GM12865 (cell line): ENCODE measurements around the gene ARIH2.
"Not testable (repeated sequence)": the region's sequence is repeated elsewhere in the genome, so short reads cannot be mapped to it uniquely, and the experiment has no call there.

Experiments used
- DNase-seq: peaks from one replicate; pipeline ENCODE4 v3.0.0; 2010; ENCODE audit warnings: low read depth
- H3K4me3 ChIP-seq: 2 replicates; pipeline ENCODE4 v1.5.1; 2011; ENCODE audit warnings: mild to moderate bottlenecking, low read depth, low read length, control low read depth
- TF ChIP-seq, protein P1 (sequence below): IDR thresholded peaks from 2 replicates; pipeline ENCODE4 v1.5.1; 2011; ENCODE audit warnings: low read length, control low read depth, low read depth, inconsistent platforms; ENCODE audit not compliant: insufficient read depth; ENCODE audit errors: missing control alignments

ARIH2 gene

DNA sequence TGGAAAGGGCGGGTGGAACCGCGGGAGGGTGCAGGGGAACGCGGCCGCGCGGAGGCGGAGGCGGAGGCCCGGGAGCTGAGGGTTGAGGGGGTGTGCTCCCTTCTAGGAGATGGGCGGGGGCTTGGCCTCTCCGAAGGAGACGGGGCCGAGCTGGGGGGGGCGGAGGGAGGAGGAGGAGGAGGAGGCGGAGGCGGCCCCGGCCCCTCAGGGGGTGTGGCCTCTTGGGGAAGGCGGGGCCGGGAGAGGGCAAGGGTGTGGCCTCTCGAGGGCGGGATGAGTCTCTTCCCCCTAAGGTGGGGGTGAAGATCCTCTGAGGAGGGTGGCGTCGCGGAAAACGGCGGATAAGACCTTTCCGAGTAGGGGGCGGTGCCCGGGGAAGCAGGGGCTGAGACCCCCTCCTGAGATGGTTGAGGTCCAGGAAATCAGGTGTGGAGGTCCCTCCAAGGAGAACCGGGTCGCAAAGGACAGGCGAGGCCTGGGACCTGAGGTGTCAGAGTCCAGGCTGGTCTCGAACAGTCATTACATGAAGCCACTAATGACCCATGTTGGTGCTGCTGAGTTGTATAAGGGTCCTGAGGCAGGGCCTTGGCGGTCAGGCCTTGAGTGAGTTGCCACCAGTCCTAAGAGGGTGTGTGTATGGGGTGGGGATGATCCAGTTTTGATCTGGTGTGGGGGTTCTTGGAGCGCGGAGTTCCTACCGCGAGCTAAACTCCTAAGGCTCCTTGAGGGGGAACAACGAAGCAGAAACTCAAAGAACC lies 89.3 kb downstream of the ARIH2 start:
- peak; percentile 94 for DNase-seq
- TF ChIP-seq, protein P1, sequence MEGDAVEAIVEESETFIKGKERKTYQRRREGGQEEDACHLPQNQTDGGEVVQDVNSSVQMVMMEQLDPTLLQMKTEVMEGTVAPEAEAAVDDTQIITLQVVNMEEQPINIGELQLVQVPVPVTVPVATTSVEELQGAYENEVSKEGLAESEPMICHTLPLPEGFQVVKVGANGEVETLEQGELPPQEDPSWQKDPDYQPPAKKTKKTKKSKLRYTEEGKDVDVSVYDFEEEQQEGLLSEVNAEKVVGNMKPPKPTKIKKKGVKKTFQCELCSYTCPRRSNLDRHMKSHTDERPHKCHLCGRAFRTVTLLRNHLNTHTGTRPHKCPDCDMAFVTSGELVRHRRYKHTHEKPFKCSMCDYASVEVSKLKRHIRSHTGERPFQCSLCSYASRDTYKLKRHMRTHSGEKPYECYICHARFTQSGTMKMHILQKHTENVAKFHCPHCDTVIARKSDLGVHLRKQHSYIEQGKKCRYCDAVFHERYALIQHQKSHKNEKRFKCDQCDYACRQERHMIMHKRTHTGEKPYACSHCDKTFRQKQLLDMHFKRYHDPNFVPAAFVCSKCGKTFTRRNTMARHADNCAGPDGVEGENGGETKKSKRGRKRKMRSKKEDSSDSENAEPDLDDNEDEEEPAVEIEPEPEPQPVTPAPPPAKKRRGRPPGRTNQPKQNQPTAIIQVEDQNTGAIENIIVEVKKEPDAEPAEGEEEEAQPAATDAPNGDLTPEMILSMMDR: no peak

DNA sequence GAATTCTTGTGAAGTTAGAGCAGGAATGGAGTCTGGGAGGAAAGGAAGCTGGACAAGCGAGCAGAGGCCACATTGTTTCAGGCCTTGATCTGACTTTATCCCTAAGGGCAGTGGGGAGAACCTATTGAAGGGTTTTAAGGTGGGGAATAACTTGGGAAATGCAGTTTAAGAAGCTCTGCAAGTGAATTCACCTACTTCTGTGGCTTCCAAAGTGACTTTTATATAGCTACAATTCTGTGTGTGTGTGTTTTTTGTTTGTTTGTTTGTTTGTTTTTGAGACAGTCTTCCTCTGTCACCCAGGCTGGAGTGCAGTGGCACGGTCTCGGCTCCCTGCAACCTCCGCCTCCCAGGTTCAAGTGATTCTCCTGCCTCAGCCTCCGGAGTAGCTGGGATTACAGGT lies 90.0 kb downstream of the ARIH2 start:
- peak overlapping the region; percentile 92 for H3K4me3 ChIP-seq
- not testable (repeated sequence) for DNase-seq

More for the DNA sequence above, 89.3 kb downstream of the ARIH2 start:
- H3K4me3 ChIP-seq: peak overlapping the region; percentile 92

DNA sequence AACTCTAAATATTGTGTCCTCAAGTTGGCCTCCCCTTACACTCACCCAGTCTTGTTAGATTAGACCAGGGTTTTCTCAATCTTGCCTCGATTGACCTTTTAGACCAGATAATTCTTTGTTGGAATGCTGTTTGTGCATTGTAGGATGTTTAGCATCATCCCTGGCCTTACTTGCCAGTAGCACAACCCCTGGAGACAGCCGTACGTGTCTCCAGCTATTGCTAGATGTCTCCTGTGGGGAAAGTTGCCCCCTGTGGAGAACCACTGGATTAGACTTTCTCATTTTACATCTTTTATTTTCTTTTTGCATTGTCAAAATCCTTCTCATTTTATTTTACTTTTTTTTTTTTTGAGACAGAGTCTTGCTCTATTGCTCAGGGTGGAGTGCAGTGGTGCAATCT lies 90.8 kb downstream of the ARIH2 start:
- TF ChIP-seq, protein P1: no peak
- no peak for DNase-seq
- H3K4me3 ChIP-seq: no peak overlapping the region

DNA sequence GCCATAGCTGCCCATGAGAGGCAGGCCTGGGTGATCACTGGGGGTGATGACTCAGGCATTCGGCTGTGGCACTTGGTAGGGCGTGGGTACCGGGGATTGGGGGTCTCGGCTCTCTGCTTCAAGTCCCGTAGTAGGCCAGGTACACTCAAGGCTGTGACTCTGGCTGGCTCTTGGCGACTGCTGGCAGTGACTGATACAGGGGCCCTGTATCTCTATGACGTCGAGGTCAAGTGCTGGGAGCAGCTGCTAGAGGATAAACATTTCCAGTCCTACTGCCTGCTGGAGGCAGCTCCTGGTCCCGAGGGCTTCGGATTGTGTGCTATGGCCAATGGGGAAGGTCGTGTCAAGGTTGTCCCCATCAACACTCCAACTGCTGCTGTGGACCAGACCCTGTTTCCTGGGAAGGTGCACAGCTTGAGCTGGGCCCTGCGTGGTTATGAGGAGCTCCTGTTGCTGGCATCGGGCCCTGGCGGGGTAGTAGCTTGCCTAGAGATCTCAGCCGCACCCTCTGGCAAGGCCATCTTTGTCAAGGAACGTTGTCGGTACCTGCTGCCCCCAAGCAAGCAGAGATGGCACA lies 93.9 kb downstream of the ARIH2 start:
- TF ChIP-seq, protein P1: no peak
- no peak for DNase-seq
- no peak overlapping the region for H3K4me3 ChIP-seq

DNA sequence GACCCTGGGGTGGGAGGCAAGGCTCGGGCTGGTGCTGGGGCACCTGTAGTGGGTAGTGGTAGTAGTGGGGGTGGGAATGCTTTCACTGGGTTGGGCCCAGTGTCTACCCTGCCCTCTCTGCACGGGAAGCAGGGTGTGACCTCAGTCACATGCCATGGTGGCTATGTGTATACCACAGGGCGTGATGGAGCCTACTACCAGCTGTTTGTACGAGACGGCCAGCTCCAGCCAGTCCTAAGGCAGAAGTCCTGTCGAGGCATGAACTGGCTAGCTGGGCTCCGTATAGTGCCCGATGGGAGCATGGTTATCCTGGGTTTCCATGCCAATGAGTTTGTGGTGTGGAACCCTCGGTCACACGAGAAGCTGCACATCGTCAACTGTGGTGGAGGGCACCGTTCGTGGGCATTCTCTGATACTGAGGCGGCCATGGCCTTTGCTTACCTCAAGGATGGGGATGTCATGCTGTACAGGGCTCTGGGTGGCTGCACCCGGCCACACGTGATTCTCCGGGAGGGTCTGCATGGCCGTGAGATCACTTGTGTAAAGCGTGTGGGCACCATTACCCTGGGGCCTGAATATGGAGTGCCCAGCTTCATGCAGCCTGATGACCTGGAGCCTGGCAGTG lies 94.6 kb downstream of the ARIH2 start:
- no peak overlapping the region for H3K4me3 ChIP-seq
- TF ChIP-seq, protein P1: no peak
- no peak for DNase-seq

DNA sequence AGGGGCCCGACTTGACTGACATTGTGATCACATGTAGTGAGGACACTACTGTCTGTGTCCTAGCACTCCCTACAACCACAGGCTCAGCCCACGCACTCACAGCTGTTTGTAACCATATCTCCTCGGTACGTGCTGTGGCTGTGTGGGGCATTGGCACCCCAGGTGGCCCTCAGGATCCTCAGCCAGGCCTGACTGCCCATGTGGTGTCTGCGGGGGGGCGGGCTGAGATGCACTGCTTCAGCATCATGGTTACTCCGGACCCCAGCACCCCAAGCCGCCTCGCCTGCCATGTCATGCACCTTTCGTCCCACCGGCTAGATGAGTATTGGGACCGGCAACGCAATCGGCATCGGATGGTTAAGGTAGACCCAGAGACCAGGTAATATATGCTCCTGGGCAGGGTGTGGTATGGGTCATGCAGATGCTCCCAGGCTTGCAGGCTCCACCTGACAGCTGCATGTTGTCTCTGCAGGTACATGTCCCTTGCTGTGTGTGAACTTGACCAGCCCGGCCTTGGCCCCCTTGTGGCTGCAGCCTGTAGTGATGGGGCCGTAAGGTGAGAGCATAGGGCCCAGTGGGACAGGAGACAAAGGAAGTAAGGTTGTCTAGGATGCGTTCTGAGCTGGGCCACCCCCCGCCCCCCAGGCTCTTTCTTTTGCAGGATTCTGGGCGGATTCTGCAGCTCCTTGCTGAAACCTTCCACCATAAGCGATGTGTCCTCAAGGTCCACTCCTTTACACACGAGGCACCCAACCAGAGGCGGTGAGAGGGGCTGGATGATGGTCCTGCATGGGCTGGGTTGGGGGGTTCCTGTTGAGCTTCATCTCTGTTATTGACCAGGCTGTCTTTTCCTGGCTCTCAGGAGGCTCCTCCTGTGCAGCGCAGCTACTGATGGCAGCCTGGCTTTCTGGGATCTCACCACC lies 95.4 kb downstream of the ARIH2 start:
- DNase-seq: peak; percentile 83
- TF ChIP-seq, protein P1: peak; percentile 76
- H3K4me3 ChIP-seq: no peak overlapping the region

DNA sequence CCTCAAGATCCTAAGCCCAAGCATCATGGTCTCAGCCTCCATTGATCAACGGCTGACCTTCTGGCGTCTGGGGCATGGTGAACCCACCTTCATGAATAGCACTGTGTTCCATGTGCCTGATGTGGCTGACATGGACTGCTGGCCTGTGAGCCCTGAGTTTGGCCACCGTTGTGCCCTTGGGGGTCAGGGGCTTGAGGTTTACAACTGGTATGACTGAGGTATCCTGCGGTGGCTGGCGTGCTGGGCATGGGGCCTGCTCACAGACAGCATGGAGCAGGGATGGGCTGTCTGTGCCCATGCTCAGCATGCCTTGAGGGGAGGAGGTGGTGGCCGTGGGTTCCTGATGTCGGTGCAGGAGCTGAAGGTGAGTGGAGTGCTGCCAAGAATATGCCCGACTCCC lies 96.4 kb downstream of the ARIH2 start:
- DNase-seq: no peak
- H3K4me3 ChIP-seq: no peak overlapping the region
- TF ChIP-seq, protein P1: no peak
